Stimulated activated CD4-positive, alpha-beta T cell treated with anti-CD3 and anti-CD28 coated beads, TNF-alpha, amount 100 ng/mL, for 4 hours (primary cell): ENCODE data around the gene TNPO3.

Source experiments
- DNase-seq, 3 experiments: peaks; one replicate each; pipeline ENCODE4 v3.0.0-alpha.2; 2020; ENCODE audit warnings: low read depth in 3 of 3

TNPO3 gene

DNA sequence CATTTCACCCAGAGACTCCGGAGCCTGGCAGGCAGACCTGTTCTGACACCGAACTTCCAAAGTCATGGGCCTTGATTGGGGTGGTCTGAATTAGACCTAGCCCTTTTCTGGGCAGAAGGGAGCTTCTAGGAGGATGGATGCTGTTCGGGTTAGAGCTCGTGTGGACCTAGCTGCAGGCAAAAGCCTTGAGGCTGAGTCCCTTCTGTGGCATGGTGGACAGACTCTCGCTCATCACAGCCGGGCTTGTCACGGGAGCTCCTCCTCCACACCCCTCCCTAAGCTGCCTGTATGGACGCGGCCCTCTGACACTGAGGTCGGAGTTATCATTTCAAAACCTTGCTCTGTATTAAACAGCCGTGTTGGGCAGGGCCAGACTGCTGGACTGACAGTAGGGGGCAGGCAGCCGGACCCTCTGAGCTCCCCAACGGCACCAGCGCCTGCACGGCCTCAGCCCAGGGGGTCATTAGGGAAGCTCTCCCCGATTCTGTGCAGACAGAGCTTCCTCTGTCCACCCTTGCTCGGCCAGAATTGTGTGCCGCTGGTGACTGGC, 115.0 kb downstream of the TNPO3 start:
- no peak for DNase-seq

DNA sequence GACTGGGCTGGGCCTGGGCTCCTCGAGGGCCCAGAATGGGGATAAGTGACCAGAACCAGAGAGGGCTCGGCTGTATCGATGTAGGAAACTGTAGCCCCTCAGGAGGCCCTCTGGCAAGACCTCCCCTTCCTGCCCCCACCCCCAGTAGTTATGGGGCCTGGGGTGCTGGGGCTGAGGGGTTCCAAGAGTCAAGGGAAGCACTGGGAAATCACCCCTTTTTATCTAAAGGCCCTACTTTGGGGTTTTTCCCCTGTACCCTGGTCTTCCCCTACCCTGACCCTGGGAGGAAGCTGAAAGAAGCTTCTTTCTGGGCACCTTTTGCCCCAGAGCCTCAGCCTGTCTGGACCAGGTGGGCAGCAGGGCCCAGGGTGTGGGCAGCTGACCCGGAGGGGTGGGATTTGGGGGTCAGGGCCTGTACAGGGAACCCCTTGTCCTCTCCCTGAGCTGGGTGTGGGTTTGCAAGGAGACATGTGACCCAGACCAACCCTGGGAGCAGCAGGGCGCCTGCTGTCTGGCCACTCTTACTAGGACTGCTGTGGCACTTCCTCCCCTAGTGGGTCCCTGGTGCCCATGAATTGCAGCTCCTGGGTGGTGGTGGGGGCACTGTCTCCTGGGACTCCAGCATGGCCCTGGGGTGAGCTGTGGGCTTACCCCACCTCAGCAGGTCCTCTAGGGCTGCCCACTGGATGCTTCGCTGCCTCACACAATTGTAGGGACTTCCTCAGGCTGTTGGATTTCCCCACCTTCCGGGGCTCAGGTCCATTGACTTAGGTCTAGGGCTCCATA, 115.6 kb downstream of the TNPO3 start:
- DNase-seq = no peak

DNA sequence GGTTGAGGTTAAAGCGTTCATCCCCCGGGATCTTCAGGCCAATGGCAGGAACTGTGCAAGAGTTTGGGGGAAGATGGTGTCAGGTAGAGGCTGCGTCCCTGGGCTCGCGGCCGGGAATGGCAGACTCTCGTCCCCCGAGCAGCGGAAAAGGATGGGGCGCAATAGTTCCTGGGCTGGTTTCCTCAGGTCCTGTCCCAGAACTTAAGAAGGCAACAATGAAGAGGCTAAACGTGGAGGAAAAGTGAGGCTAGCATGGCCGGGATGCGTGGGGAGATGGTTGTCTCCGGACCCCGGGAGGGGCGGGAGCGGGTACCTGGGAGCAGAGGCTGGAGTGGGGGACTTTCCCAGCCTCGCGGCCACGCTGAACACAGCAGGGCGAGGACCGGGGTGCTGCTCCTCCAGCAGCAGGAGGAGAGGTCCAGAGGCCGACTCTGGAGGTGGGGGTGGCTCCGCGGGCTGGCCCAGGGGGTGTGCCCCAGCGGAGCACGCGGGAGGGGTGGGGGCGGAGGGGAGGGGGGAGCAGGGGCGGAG, 116.3 kb downstream of the TNPO3 start:
- DNase-seq = no peak

DNA sequence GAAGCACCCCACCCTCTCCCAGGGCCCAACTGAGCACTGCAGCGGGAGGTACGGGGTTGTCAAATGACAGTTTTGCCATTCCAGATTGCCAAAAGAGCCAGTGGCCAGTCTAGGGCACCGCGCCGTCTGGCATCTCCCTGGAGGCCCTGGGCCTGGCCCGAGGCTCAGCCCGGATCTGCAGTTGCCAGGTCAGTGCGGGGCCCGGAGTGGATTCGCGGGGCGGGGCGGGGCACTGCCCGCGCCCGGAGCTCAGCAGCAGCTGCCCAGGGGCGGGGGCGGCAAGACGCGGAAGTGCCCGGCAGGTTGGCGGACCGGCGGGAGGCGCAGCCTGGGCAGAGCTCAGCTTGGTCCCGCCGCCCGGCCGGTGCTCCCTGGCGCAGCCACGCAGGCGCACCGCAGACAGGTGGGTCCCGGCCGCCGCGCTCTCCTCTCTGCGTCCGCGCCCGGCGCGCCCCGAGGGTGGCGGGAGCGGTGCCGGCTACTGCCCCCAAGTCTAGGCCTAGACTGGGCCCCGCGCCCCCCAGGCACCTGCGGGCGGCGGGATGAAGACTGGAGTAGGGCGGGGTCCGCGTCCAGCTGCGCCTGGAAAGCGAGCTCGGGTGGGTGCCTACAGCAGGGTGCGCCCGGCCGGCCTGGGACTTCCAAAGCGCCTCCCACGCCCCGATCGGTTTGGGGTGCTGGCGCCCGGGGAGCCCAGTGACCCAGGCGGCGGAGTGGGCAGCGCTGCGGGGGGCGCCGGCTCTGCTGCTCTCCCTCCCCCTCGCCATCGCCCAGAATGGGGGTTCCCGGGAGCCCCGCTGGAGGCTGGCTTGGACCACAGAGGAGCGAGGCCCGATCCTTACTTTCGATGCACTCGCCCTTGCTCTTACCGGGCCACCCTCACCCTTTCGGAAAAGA, 117.0 kb downstream of the TNPO3 start, which contains the start of gene IRF5:
TSS of gene IRF5 (plus strand) at position 281 of the 897 bp plus-strand sequence. CDS start 4,155 bp downstream, outside the sequence.
- no peak for DNase-seq

DNA sequence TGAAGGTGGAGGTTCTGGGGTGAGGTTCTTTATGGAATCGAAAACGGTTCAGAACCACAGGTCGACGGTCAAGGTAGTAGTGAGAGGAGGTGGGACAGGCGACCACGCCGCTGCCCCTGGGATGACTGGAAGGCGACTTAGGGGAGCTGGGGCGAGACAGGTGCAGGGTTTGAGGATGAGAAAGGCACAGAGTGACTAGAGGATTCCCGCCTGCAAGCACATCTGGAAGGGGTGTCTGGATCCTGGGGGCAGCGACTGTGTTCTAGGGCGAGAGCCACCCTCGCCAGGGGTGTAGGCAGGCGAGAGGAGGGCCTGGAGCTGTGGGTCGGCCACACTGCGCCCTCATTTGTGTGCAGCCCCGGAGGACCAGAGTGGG, 117.7 kb downstream of the TNPO3 start:
- DNase-seq = no peak

DNA sequence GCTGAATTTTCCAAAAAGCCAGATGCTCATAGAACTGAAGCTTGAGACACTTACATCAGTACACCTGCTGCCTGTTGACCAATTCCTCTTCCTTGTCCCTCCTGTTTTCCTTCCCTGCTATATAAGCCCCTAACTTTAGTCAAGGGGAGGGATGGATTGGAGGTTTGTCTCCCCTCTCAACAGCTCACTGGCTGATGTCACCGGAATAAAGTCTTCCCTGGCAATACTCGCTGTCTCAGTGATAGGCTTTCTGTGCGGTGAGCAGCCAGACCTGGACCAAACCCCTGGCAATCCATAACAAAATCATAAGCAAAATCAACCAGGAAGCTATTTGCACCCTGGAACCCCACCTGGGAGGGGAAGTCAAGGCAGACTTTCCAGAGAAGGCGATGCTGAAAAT, 118.1 kb downstream of the TNPO3 start:
- DNase-seq = no peak

DNA sequence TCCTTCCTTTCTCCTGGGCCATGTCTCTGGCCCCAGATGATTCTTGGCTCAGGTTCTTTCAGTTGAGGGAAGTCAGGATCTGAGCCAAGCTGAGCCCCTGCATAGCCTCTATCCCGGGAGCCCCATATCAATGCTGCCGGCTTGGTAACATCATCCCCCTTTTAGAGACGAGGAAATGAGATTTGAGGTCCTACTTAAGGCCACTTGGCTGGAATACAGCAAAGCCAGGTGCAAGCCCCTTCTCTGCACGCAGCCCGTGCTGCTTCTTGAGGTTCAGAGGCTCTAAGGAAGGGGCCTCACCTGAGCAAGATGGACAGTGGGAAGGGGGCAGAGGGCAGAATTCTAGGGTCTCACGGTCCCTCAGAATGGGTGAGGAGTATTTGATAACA, 119.6 kb downstream of the TNPO3 start:
- DNase-seq = no peak

DNA sequence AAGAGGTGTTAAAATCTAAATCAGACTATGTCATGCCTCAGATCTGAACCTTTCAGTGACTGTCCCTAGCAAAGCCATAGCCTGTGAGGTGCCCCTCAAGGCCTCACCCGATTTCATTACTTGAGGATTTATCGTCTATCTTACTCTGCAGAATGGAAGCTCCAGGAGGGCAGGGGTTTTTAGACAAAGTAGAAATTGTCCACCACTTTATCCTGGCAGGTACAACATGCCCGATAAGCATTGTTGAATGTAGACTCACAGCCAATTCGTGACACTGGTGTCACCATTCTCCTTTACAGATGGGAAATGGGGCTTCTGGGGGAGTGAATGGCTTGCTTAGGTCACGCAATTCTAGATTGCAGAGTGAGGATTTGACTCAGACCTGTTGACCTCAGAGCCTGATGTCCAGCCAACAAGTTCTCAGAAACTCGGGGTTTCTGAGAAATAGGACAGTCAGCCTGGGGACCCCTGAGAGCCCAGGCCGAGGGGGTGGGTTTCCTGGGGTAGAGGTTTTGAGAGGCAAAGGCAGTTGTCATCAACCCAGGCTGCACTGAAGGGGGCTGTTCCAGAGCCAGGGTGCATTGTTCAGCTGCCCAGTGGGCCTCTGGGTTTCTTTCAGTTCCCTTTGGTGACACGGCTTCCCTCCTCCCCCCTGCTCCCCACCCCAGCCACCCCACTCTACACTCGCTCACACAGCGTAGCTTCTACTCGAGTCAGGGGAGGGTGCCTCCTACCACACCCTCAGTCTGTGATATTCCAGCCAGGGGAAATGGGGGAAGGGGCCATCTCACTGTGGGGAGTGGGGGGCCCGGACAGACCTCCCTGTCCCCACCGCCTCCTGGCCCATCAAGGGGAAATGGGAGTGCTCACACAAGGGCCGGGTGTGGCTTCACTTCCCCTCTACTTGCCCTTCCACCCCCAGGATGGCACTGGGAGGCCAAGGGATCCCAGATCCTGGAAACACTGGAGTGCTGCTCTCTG, 120.3 kb downstream of the TNPO3 start:
- DNase-seq = no peak

DNA sequence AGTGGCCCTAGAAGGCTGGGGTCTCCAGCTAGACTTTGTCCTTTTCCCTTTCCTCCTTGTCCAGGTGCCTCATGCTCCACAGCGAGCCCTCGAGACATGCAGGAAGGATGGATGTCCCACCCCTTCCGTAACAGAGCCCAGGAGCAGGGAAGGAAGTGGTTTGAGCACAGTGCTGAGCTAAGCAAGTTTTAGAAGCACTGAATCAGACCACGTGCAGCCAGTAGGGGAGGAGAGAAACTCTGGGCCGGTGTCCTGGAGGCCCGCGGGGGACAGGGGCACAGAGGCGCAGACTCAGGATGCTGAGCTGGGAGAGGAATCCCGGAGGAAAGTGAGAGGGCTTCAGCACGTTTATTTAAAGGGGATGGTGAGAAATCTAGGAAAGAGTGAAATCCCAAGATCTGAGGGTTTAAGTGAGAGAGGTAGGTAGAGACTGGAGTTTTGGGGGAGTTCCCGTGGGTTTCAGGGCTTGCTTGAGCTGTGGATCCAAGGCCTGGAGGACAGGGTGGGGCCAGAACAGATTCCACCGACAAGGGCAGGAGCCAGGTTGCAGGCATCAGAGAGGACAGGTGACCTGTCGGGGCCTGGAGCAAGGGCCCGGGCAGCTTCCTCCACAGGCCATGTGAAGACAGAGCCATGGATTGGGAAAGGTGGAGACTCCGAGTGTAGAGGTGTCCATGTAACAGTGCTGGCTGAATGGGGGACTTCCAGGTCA, 121.6 kb downstream of the TNPO3 start:
- DNase-seq = peak in 1 of 3 experiments; percentile 26

DNA sequence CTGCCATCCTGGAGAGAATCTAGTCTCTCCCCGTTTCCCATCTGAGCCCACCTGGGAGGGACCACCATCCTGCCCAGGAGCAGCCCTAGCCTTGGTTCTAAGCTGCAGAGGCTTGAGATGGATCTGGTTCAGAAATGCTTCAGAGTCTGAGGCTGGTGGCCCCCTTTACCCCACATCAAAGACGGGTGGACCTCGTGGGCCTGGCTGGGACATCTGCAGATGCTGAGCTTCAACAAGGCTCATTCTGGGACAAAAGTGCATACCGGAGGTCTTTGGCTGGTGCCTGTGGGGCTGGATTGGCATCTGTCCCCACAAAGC, 122.1 kb downstream of the TNPO3 start:
- no peak for DNase-seq

DNA sequence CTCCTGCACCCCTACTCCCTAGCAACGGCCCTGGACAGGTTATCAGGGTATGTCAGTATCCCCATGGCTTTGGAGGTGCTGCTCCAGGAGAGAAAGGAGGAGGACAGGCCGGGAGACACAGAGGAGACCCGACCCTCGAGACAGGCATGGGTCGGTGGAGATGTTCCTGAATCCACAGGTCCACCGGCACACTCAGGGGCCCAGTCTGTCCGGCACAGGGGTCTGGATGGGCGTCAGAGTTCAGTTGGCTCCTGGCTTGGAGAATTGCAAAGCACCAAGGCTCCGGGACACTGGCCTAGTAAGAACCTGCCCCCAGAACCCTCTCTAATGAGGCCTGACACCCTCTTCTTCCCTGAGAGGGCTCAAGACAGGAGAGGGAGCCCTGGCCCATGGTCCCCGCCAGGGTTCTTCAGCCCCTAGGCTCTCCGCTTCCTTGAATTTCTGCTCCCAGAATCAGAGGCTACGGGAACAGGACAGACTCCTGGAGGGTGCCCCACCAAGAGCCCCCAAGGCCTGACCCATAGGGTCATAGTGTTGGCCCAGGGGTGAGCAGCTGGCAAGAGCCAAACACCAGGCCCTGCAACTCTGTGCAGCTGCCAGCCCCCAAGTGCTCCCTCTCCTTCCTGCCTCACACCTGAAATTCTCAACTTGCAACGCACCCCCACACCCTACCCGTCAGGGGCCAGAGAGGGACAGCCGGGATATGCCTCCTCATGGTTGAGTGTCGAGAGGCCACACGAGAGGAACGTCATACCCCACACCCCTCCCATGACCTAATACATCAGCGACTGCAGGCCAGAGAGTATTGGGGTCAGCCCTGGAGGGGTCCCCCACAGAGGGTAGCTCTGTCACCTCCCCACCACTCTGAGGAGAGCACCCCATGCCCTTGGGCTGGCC, 122.7 kb downstream of the TNPO3 start:
- DNase-seq = no peak

DNA sequence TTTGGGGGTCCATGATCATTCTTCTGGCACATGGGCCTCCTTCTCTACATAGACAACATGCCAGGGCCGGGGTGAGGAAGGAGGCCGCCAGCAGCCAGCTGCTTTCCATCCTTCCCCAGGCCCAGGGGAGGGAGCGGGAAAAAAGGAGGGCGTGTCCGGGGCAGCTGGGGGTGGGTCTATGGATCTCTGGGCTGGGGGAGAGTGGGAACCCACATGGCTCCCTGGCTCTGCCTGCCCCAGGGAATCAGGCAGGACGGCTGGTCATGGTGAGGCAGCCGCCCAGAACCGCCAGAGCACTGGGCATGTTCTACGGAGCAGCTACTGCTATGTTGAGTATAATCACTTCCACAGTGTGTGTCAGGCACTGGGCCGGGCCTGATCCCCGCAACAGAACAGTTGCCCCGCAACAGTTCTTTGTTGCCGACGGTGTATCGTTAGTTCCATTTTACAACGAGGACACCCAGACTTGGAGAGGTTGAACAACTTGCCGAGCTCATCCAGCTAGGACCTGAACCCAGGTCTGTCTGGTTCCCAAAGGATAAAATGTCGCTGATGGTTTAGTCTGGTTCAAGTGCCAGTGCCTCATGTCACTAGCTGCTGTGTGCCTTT, 123.6 kb downstream of the TNPO3 start:
- no peak for DNase-seq

DNA sequence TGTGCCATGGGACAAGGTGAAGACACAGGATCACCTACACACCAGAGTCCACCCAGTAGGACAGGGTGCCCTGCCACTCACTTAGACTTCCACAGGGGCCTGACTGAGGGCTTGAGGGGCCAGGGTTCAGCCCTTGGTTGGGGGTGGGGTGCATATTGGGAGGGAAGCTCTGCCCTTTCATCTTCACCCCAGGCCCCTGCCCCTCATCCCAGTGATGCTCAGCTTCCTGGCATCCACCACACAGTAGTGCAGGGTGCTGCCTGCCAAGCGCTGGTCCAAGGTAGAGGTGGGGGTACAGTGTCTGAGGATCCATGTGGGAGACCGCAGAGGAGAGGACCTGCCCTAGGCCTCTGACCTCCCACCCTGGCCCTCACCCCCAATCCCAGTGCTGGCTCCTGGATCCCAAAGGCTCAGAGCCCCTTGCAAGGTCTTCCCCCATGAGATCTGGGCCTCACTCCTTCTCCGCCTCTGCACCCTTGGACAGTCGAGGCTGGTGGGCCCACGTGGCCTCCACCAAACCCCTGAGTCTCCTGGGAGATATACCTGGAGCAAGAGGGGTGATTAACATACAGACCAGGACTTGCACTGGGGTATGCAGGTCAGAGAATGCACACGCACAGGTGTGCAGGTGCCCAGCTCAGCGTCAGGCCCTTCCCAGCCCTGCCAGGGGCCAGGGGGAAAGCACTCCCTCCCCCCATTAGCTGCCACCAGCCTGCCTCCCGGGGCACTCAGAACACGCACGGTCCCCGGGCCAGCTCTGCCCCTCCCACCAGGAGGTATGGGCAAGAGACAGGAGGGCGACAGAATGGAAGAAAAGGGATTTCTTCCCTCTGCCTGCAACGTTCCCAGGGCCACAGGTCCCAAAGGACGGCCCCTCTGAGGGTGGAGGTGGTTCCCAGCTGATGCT, 125.8 kb downstream of the TNPO3 start:
- no peak for DNase-seq

DNA sequence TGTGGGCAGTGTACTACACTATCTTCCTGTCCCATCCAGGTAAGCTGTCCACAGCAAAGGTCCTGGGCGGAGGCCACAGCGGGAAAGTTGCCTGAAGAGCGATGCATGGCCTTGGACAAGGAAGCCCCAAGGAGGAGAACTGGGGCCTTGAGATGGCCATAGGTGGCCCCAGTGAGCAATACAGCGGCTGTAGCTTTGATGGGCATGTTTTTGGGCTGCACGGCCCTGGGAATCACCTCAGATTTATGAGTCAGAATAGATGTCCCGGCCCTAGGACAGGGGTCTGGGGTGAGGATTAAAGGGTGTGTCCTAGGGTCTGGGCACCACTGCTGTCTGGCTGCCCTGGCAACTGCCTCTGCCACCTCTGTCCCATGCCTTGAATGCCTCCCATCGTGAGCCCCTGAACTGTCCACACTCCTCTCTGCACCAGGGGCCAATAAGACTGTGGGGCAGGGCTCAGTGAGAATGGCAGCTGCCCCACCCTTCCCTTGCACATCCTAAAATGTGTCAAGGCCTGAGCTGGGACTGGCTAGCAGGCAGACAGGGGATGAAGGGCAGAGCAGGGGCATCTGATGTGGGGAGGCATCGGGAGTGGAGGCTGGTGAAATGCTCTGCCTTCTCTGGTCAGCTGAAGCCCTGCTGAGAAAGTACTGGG, 126.6 kb downstream of the TNPO3 start:
- DNase-seq = no peak

DNA sequence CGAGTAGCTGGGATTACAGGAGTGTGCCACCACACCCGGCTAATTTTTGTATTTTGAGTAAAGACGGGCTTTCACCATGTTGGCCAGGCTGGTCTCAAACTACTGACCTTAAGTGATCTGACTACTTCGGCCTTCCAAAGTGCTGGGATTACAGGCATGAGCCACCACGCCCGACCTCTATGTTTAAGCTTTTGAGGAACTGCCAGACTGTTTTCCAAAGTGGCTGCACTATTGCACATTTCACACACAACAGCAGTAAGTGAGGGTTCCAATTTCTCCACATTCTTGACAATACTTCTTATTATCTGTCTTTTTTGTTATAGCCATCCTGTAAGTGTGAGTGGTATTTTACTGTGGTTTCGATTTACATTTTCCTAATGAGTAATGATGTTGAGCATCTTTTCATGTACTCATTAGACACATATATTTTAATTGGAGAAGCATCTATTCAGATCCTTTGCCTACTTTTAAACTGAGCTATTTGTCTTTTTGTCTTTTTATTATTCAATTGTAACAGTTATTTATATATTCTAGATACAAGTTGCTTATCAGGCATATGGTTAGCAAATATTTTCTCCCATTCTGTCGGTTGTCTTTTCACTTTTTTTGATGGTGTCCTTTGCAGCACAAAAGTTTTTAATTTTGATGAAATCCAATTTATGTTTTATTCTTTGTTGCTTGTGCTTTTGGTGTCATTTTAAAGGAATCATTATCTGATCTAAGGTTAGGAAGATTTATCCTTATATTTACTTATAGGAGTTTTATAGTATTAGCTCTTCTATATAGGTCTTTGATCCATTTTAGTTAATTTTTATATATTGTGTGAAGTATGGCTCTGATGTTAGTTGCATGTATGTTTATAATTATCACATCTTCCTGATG, 130.0 kb downstream of the TNPO3 start:
- no peak for DNase-seq

DNA sequence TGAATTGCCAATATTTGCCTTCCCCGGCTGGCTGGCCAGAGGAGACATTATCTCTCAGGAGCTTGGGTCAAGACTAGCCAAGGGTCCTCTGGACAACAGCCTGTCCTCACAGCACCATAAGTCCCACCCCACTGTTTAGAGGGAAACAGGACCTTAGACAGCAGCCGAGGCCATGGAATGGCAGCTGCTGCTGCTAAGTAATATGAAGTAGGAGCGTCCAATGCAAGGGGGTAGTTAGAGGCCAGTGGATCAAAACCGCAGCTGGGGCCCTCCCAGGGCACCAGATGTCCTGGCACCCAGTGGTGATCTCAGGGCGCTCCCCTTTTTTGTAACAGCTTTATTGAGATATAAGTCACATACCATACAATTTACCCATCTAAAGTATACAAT, 131.5 kb downstream of the TNPO3 start:
- DNase-seq = no peak
